GM12872 (cell line): ENCODE measurements around the gene SUPT16H.

Source experiments
- TF ChIP-seq, protein P1 (sequence below): IDR thresholded peaks from 3 replicates; pipeline ENCODE4 v1.5.1; 2011; ENCODE audit warnings: low read depth, mild to moderate bottlenecking, low read length, moderate library complexity; ENCODE audit not compliant: insufficient read depth

Gene SUPT16H

DNA sequence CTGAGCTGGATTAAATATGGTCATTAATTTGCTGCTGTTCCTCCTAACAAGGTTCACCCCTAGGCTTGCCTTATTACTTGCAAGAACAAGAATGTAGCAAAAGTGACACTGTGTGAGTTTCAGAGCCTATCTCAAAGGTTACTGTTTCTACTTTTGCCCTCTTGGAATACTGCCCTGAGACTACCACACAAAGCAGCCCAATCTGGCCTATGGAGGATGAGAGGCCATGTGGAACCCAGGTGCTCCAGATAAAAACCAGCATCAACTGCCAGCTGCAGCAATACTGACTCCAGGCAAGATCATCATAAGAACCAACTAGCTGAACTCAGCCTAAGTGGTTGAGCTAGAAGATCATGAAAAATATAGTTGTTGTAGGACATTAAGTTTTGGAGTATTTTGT, 22.4 kb upstream of the SUPT16H start:
- TF ChIP-seq, protein P1, sequence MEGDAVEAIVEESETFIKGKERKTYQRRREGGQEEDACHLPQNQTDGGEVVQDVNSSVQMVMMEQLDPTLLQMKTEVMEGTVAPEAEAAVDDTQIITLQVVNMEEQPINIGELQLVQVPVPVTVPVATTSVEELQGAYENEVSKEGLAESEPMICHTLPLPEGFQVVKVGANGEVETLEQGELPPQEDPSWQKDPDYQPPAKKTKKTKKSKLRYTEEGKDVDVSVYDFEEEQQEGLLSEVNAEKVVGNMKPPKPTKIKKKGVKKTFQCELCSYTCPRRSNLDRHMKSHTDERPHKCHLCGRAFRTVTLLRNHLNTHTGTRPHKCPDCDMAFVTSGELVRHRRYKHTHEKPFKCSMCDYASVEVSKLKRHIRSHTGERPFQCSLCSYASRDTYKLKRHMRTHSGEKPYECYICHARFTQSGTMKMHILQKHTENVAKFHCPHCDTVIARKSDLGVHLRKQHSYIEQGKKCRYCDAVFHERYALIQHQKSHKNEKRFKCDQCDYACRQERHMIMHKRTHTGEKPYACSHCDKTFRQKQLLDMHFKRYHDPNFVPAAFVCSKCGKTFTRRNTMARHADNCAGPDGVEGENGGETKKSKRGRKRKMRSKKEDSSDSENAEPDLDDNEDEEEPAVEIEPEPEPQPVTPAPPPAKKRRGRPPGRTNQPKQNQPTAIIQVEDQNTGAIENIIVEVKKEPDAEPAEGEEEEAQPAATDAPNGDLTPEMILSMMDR = no peak

- TF ChIP-seq, protein P1 = no peak
Measured at GRCh38 chr14:21405097-21405496, 21.3 kb upstream of the SUPT16H start.

GRCh38 chr14:21399311-21399870, 15.6 kb upstream of the SUPT16H start:
- TF ChIP-seq, protein P1 = no peak

DNA sequence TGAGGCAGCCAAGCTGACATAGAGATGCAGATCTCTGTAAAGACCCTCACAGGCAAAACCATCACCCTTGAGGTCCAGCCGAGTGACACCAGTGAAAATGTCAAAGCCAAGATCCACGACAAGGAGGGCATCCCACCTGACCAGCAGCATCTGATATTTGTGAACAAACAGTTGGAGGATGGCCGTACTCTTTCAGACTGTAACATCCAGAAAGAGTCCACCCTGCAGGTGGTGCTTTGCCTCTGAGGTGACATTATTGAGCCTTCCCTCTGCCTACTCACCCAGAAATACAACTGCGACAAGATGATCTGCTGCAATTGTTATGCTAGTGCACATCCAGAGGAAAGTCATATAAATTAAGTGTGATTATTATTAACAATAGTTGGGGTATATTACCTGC, 15.1 kb upstream of the SUPT16H start:
- TF ChIP-seq, protein P1 = no peak

DNA sequence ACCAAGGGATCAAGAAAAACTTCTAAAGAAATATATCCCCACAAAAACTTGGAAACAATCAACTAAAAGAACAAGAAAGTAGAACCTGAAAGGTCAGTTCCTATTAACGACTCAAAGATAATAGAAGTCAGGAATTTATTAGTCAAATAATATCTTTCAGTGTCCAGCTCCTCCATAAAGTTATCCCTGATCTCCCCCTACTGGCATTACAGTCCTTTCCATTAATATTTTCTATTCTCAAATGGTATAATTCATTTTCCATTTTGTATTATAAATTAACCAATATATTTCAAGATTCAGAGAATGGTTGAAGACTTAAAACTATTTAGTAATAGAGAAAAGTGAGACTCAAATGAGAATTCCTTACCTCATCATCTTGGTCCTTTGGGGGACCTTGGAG, 11.6 kb upstream of the SUPT16H start:
- TF ChIP-seq, protein P1 = no peak

- TF ChIP-seq, protein P1 = no peak
Measured at GRCh38 chr14:21385188-21385904, 1.5 kb upstream of the SUPT16H start.

DNA sequence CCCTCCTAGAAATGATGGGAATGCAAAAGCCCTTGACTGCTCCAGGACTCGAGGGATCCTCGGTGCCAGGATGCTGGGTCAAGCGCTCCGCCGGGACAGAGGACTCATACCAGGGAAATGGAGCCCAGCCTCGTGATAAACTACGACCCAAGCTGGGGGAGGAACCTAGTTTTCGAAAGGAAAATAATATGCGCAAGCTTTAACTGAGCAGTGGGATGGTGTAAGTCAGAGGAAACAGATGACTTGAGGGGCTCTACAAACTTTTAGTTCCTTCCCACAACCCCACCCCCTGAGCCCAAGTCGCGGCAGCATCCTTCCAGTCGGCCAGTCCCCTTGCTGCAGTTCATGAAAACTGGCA, 654 bp upstream of the SUPT16H start:
- TF ChIP-seq, protein P1 = no peak
